Epithelial cell of proximal tubule (primary cell): ENCODE results near the gene MEIKIN. TPM values are rescaled to one million over a fixed set of nuclear protein-coding genes. Genes with fewer than 3 reads are reported as not detected.

Source experiments
- DNase-seq: peaks from one replicate; pipeline ENCODE4 v3.0.0-alpha.2; 2011; ENCODE audit warnings: low read depth
- H3K4me3 ChIP-seq: 2 replicates; pipeline ENCODE4 v1.5.1; 2011; ENCODE audit warnings: low read depth, mild to moderate bottlenecking, low read length
- total RNA-seq: library from RNA; depleted of rRNA; stranded (reverse); fragments of >200 nt; gene quantifications from 2 replicates; pipeline ENCODE4 v1.2.3, GENCODE V29; 2015
- TF ChIP-seq, protein P1 (sequence below): conservative IDR thresholded peaks from 2 replicates; pipeline ENCODE4 v1.5.1; 2012; ENCODE audit warnings: low read depth, mild to moderate bottlenecking, low read length

Gene MEIKIN
- total RNA-seq, 1 donor from 2014 or later, result not detected

DNA sequence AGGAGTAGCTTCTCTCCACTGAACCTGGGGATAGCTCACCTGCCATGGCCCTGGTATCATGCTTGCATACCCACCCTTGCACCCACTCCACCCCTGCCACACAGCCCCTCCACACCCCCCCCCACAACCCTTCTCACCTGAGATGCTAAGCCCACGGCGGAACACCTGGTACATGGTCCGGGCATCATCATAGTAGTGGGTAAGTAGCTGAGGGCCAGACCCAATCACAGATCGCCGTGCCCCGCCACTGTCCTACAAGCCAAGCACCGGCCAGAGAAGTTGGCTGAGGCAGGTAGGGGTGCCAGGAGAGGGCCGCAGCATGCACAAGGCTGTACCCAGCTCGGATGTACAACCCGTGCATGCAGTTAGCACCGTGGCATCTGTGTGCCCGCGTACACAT is 45.3 kb upstream of the MEIKIN start:
- TF ChIP-seq, protein P1, sequence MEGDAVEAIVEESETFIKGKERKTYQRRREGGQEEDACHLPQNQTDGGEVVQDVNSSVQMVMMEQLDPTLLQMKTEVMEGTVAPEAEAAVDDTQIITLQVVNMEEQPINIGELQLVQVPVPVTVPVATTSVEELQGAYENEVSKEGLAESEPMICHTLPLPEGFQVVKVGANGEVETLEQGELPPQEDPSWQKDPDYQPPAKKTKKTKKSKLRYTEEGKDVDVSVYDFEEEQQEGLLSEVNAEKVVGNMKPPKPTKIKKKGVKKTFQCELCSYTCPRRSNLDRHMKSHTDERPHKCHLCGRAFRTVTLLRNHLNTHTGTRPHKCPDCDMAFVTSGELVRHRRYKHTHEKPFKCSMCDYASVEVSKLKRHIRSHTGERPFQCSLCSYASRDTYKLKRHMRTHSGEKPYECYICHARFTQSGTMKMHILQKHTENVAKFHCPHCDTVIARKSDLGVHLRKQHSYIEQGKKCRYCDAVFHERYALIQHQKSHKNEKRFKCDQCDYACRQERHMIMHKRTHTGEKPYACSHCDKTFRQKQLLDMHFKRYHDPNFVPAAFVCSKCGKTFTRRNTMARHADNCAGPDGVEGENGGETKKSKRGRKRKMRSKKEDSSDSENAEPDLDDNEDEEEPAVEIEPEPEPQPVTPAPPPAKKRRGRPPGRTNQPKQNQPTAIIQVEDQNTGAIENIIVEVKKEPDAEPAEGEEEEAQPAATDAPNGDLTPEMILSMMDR, result no peak
- DNase-seq, result no peak
- H3K4me3 ChIP-seq, result no peak overlapping the region

- TF ChIP-seq, protein P1, result no peak
- no peak overlapping the region for H3K4me3 ChIP-seq
- DNase-seq, result no peak
Measured at GRCh38 chr5:131988601-131989000, 43.1 kb upstream of the MEIKIN start.

DNA sequence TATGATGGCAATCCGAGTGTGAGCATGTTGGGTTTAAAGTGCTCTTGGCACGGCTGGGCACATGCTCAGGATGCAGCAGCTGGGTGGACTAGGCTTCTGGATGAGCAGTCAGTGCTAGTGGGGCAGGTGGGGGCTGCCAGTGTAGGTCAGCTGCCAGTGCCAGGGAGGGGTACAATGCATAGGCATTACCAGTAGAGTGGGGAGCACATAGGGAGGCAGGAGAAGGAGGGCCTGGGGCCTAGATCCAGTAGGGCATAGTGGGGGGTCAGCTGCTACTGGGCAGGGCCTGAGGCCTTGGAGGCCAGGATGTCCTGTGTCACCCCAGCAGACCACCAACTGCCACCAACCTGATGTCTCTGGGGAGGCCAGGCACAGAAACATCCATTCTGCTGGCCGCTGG is 41.8 kb upstream of the MEIKIN start:
- no peak for DNase-seq
- TF ChIP-seq, protein P1, result no peak
- no peak overlapping the region for H3K4me3 ChIP-seq

- H3K4me3 ChIP-seq, result no peak overlapping the region
- no peak for DNase-seq
- TF ChIP-seq, protein P1, result no peak
Measured at GRCh38 chr5:131986161-131986912, 40.9 kb upstream of the MEIKIN start.

DNA sequence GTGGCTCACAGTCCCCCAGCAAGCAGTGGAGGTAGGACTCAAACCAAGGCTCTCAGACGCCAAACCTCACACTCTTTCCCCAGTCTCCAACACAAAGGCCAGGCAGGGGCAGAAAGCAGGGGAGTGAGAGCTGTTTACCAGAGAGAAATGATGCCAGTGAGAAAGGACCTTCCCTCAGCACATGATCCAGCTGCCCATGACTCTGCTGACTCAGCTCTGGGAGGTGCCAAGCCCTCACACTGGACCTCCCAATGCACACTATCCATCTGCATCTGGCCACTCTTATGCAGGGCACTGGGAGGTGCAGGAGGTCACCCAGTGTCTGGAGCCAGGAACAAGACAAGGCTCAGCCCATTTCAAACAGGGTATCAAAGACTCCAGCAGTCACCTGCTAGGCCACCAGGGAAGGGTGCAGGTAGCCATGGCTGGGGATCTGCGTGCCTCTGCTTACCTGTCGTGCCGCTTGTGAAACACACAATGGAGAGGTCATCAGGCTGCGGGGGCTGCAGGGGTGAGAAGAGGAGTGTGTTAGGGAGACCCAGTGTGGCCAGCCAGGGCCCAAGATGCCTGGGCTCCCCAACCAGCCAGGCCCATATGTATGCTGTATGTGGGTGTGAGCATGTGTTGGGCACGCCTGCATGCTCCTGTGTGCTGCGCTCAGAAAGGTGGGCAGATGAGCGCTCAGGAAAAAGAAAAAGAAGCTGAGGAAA is 39.6 kb upstream of the MEIKIN start:
- no peak overlapping the region for H3K4me3 ChIP-seq
- TF ChIP-seq, protein P1, result no peak
- no peak for DNase-seq

DNA sequence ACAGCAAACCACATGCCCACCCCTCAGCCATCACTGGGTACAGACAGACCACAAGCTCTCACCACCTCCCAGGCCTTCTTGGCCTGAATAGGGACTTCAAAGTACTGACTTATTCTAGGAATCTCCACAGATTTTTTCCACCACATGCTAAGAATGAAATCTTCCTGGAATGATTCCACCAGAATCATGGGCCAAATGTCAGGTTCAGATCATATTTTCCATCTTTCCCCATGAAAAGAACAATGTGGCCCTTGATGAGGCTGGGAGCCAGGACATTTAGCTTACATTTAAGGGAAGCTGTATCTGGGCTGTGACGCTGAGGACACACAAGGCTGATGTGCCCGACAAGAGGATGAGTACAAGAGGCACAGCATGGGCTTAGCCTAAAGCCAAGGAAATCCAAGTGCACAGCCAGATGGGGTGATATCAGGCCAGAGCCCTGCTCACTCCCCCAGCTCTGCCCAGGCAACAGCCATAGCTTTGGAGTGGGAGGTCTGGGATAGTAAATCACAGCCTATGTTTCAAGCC is 37.8 kb upstream of the MEIKIN start:
- no peak overlapping the region for H3K4me3 ChIP-seq
- TF ChIP-seq, protein P1, result no peak
- DNase-seq, result no peak
